Gastroesophageal sphincter (tissue), 3 donors: ENCODE measurements around the gene SLC6A3.

Source experiments
- EP300 ChIP-seq: sonication (generic); formaldehyde crosslinking; IDR thresholded peaks from one replicate; pipeline ENCODE4 v1.6.1; 2017; ENCODE audit warnings: antibody characterized with exemption, mild to moderate bottlenecking
- POLR2A ChIP-seq, 2 donors: fragments of 450-650 bp; IDR thresholded peaks; one replicate each; pipeline ENCODE4 v1.6.1; 2017; ENCODE audit warnings: antibody characterized with exemption in 2 of 2, mild to moderate bottlenecking in 2 of 2, moderate library complexity in 1 of 2
- POLR2AphosphoS5 ChIP-seq: sonication (generic); formaldehyde crosslinking; IDR thresholded peaks from one replicate; pipeline ENCODE4 v1.6.1; 2017; ENCODE audit warnings: antibody characterized with exemption
- TF ChIP-seq, protein P1 (sequence below), 4 experiments: fragments of 200-600 bp in 2 of 4; fragments of 450-650 bp in 2 of 4; sonication (generic) in 1 of 4; IDR thresholded peaks; one replicate each; pipeline ENCODE4 v1.5.1; 2017 to 2019; ENCODE audit warnings: antibody characterized with exemption in 4 of 4, mild to moderate bottlenecking in 2 of 4, moderate library complexity in 2 of 4

GRCh38 chr5:1343931-1344901 lies 101.0 kb downstream of the SLC6A3 start:
- TF ChIP-seq, protein P1, sequence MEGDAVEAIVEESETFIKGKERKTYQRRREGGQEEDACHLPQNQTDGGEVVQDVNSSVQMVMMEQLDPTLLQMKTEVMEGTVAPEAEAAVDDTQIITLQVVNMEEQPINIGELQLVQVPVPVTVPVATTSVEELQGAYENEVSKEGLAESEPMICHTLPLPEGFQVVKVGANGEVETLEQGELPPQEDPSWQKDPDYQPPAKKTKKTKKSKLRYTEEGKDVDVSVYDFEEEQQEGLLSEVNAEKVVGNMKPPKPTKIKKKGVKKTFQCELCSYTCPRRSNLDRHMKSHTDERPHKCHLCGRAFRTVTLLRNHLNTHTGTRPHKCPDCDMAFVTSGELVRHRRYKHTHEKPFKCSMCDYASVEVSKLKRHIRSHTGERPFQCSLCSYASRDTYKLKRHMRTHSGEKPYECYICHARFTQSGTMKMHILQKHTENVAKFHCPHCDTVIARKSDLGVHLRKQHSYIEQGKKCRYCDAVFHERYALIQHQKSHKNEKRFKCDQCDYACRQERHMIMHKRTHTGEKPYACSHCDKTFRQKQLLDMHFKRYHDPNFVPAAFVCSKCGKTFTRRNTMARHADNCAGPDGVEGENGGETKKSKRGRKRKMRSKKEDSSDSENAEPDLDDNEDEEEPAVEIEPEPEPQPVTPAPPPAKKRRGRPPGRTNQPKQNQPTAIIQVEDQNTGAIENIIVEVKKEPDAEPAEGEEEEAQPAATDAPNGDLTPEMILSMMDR (IDR thresholded peaks at IDR 0.05) = no peak
- TF ChIP-seq POLR2A (IDR thresholded peaks at IDR 0.05) (no peak), EP300 (no peak), POLR2AphosphoS5 (no peak)
